K562 (cell line): ENCODE results near the gene HES3. TPM values are rescaled to one million over a fixed set of nuclear protein-coding genes. Genes with fewer than 3 reads are reported as not detected.

Experiments used
- ATAC-seq: fragments of 200-7000 bp; cut with Tn5 transposase; 3 replicates; pipeline ENCODE4 v1.9.1; 2020; ENCODE audit warnings: moderate library complexity
- BruUV-seq: library from RNA; stranded (reverse); fragments of 400-500 nt; replicated peaks from 2 replicates; lab custom pipeline; 2021; lab: Mats Ljungman, UMichigan
- CTCF ChIA-PET: fragments of 300-600 bp; formaldehyde crosslinking; extraction: SDS; loops from one replicate; lab custom pipeline; 2021; ENCODE audit warnings: low intra/inter-chr PET ratio; lab: Yijun Ruan, JAX
- POLR2A ChIA-PET: fragments of 300-600, 350-650 bp; sonication (Branson Sonifier 250); formaldehyde crosslinking; extraction: SDS; loops from one replicate; lab custom pipeline; 2021; ENCODE audit warnings: antibody characterized with exemption, inconsistent platforms; lab: Yijun Ruan, JAX
- DNase-seq, 4 experiments: peaks; one replicate each; pipeline versions ENCODE4 v3.0.0 to v3.0.0-alpha.2; 2011 to 2018; ENCODE audit warnings: low spot score in 3 of 4, mixed read lengths in 3 of 4; ENCODE audit errors: extremely low read depth in 1 of 4
- FAIRE-seq: peaks from 2 replicates; lab custom pipeline; 2011; peaks lifted over from hg19 to GRCh38; lab: Jason Lieb, UNC
- H2AFZ ChIP-seq: 2 replicates; pipeline ENCODE4 v1.6.0; 2011; ENCODE audit warnings: low read depth, low read length, control low read depth, inconsistent platforms
- H3K27ac ChIP-seq: fragments of 200-600 bp; 3 replicates; pipeline ENCODE4 v1.8.0; 2011; ENCODE audit warnings: low read depth, mild to moderate bottlenecking, control low read depth, inconsistent platforms, low read length, moderate library complexity, mixed read lengths; ENCODE audit errors: extremely low read depth
- H3K27me3 ChIP-seq, 2 experiments: fragments of 300-600 bp in 1 of 2; 2 replicates in 1 of 2; 3 replicates in 1 of 2; pipeline versions ENCODE4 v1.6.0 to v1.8.0; 2011; ENCODE audit warnings: inconsistent platforms in 2 of 2, low read length in 2 of 2, mild to moderate bottlenecking in 1 of 2, mixed read lengths in 1 of 2, moderate library complexity in 1 of 2; ENCODE audit not compliant: control insufficient read depth in 2 of 2, insufficient read depth in 2 of 2
- H3K36me3 ChIP-seq: fragments of 300-600 bp; 3 replicates; pipeline ENCODE4 v1.8.0; 2011; ENCODE audit warnings: mild to moderate bottlenecking, low read length, inconsistent platforms; ENCODE audit not compliant: control insufficient read depth, insufficient read depth
- H3K4me1 ChIP-seq, 2 experiments: fragments of 200-600 bp in 1 of 2; replicated peaks in 1 of 2; 2 replicates in 1 of 2; 3 replicates in 1 of 2; pipeline versions ENCODE4 v1.5.1 to v1.8.0; 2011; ENCODE audit warnings: inconsistent platforms in 2 of 2, low read length in 2 of 2, mild to moderate bottlenecking in 1 of 2, mixed read lengths in 1 of 2, moderate library complexity in 1 of 2; ENCODE audit not compliant: control insufficient read depth in 2 of 2, insufficient read depth in 2 of 2
- H3K4me2 ChIP-seq: 2 replicates; pipeline ENCODE4 v1.6.1; 2011; ENCODE audit warnings: low read length, control low read depth, inconsistent platforms, mixed read lengths; ENCODE audit not compliant: insufficient read depth
- H3K4me3 ChIP-seq: fragments of 200-600 bp; sonication (generic), shearing (Covaris generic); 2 replicates; pipeline ENCODE4 v1.5.1; 2016; ENCODE audit warnings: control low read depth, inconsistent platforms
- H3K79me2 ChIP-seq: fragments of 200-600 bp; 3 replicates; pipeline ENCODE4 v1.8.0; 2011; ENCODE audit warnings: low read length, inconsistent platforms; ENCODE audit not compliant: control insufficient read depth, insufficient read depth
- H3K9ac ChIP-seq, 2 experiments: 2 replicates each; pipeline versions ENCODE4 v1.6.0 to v1.6.1; 2011; ENCODE audit warnings: low read depth in 2 of 2, low read length in 2 of 2, control low read depth in 1 of 2, inconsistent platforms in 1 of 2, mild to moderate bottlenecking in 1 of 2, mixed read lengths in 1 of 2; ENCODE audit not compliant: insufficient read depth in 1 of 2
- H3K9me1 ChIP-seq: one replicate; pipeline ENCODE4 v1.6.0; 2011; ENCODE audit warnings: inconsistent platforms, mild to moderate bottlenecking, low read length, moderate library complexity; ENCODE audit not compliant: control insufficient read depth, insufficient read depth
- H3K9me3 ChIP-seq: replicated peaks from 2 replicates; pipeline ENCODE4 v1.5.1; 2011; ENCODE audit warnings: low read depth, low read length, inconsistent platforms; ENCODE audit not compliant: control insufficient read depth, insufficient read depth
- H4K20me1 ChIP-seq: replicated peaks from 2 replicates; pipeline ENCODE4 v1.6.1; 2011; ENCODE audit warnings: low read length, inconsistent platforms, mixed read lengths; ENCODE audit not compliant: control insufficient read depth, insufficient read depth
- COPS2 ChIP-seq: fragments of 450-650 bp; conservative IDR thresholded peaks from 2 replicates; pipeline ENCODE4 v1.6.1; 2016; ENCODE audit warnings: mild to moderate bottlenecking, moderate library complexity
- EGR1 ChIP-seq: fragments of 450-650 bp; conservative IDR thresholded peaks from 2 replicates; pipeline ENCODE4 v1.6.1; 2017; ENCODE audit warnings: mild to moderate bottlenecking
- ELF1 ChIP-seq: fragments of 200-800 bp; sonication (Bioruptor generic); IDR thresholded peaks from 2 replicates; pipeline ENCODE4 v1.6.1; 2016; ENCODE audit warnings: missing genetic modification characterization, missing compliant biosample characterization
- FOXA3 ChIP-seq, 2 experiments: fragments of 450-650 bp in 1 of 2; sonication (generic) in 1 of 2; formaldehyde crosslinking; IDR thresholded peaks in 1 of 2; conservative IDR thresholded peaks in 1 of 2; 2 replicates each; pipeline versions ENCODE4 v1.4.0 to v1.8.0; 2020 to 2022; ENCODE audit warnings: mild to moderate bottlenecking in 2 of 2, missing genetic modification reagents in 1 of 2
- KAT2B ChIP-seq: IDR thresholded peaks from one replicate; pipeline ENCODE4 v1.6.1; 2012; ENCODE audit warnings: low read depth, mild to moderate bottlenecking, control low read depth, inconsistent platforms, low read length, moderate library complexity
- MAFK ChIP-seq: IDR thresholded peaks from 2 replicates; pipeline ENCODE4 v1.6.1; 2011; ENCODE audit warnings: low read length, improper control_type of control experiment
- MYNN ChIP-seq, 2 experiments: sonication (generic); formaldehyde crosslinking in 1 of 2; IDR thresholded peaks; 2 replicates each; pipeline versions ENCODE4 v1.5.0 to v1.6.1; 2016 to 2020; ENCODE audit warnings: antibody characterized with exemption in 1 of 2, missing genetic modification reagents in 1 of 2
- NFIX ChIP-seq: fragments of 250-450 bp; sonication (Bioruptor Pico); IDR thresholded peaks from 2 replicates; pipeline ENCODE4 v1.4.0; 2020; ENCODE audit warnings: low read depth, mild to moderate bottlenecking, moderate library complexity
- SPI1 ChIP-seq: IDR thresholded peaks from 2 replicates; pipeline ENCODE4 v1.6.1; 2011; ENCODE audit warnings: low read depth, low read length, control low read depth, borderline replicate concordance
- TRIM28 ChIP-seq: fragments of 450-650 bp; IDR thresholded peaks from 2 replicates; pipeline ENCODE4 v1.6.1; 2017
- ZFP30 ChIP-seq: fragments of 250-450 bp; sonication (Bioruptor Pico); IDR thresholded peaks from 2 replicates; pipeline ENCODE4 v1.8.0; 2022; ENCODE audit warnings: moderate library complexity, mild to moderate bottlenecking, inconsistent platforms, borderline replicate concordance
- ZNF324 ChIP-seq: fragments of 250-450 bp; sonication (Bioruptor Pico); IDR thresholded peaks from 2 replicates; pipeline ENCODE4 v1.4.0; 2020; ENCODE audit warnings: mild to moderate bottlenecking
- ZNF354B ChIP-seq: fragments of 250-450 bp; sonication (Bioruptor Pico); IDR thresholded peaks from 2 replicates; pipeline ENCODE4 v1.4.0; 2020
- ZNF785 ChIP-seq: fragments of 250-450 bp; sonication (Bioruptor Pico); IDR thresholded peaks from 2 replicates; pipeline ENCODE4 v1.4.0; 2020; ENCODE audit warnings: mild to moderate bottlenecking
- WGBS: fragments of 100-300 bp; shearing (Covaris generic); methylation state at CpG from one replicate; pipeline ENCODE4 v1.1.6; 2016; ENCODE audit warnings: low coverage, mixed read lengths; ENCODE audit not compliant: insufficient coverage; ENCODE audit errors: missing lambda C conversion rate; 5-methylcytosine and 5-hydroxymethylcytosine counted together
- in situ Hi-C: fragments of 300-500 bp; cut with MboI; formaldehyde crosslinking; loops from 4 replicates; pipeline ENCODE4 v1.15.0; 2018; ENCODE audit warnings: inconsistent platforms, mixed read lengths
- intact Hi-C: fragments of 100-400 bp; cut with micrococcal nuclease; formaldehyde crosslinking; loops from 2 replicates; pipeline ENCODE4 v1.14.2; 2022
- polyA plus RNA-seq, 8 experiments: library from polyadenylated mRNA; depleted of rRNA in 4 of 8; stranded (reverse) in 5 of 8; unstranded in 3 of 8; fragments of >200 nt; fragmentation: Nextera tagmentation in 2 of 8; fragmentation: Illumina TruSeq in 1 of 8; extraction: Ambion mirVana in 2 of 8; extraction: Trizol in 1 of 8; gene quantifications; 2 replicates each; pipeline versions ENCODE4 v1.2.1 to v1.2.3, GENCODE V29; 2011 to 2014; ENCODE audit warnings: inconsistent platforms in 1 of 8, missing spikeins in 1 of 8
- total RNA-seq, 7 experiments: library from RNA; depleted of rRNA in 6 of 7; stranded (reverse); fragments of >200 nt in 6 of 7; fragmentation: Illumina TruSeq in 2 of 7; extraction: Trizol in 2 of 7; gene quantifications; 2 replicates each; pipeline versions ENCODE4 v1.2.1 to v1.2.3, GENCODE V29; 2011 to 2021; ENCODE audit warnings: low replicate concordance in 1 of 7
- TF ChIP-seq, protein P1 (sequence below): IDR thresholded peaks from 2 replicates; pipeline ENCODE4 v1.6.1; 2011; ENCODE audit warnings: borderline replicate concordance, low read depth, mild to moderate bottlenecking, moderate library complexity, low read length; ENCODE audit not compliant: insufficient read depth, poor library complexity, severe bottlenecking
- TF ChIP-seq, protein P2 (sequence below), 2 experiments: fragments of 450-650 bp; conservative IDR thresholded peaks; 2 replicates each; pipeline ENCODE4 v1.6.1; 2017; ENCODE audit warnings: mild to moderate bottlenecking in 2 of 2, moderate library complexity in 2 of 2
- TF ChIP-seq, protein P3 (sequence below): sonication (generic); formaldehyde crosslinking; IDR thresholded peaks from 2 replicates; pipeline ENCODE4 v1.9.0; 2022; ENCODE audit warnings: mild to moderate bottlenecking, missing genetic modification reagents
- TF ChIP-seq, protein P4 (sequence below): sonication (generic); formaldehyde crosslinking; IDR thresholded peaks from 2 replicates; pipeline ENCODE4 v1.8.1; 2023; ENCODE audit warnings: mild to moderate bottlenecking, missing genetic modification reagents, moderate library complexity

Gene HES3
- total and polyA plus RNA-seq, 9 of the 15 experiments (the other 6 are each of a cell fraction or from before 2014, with no cell fraction given) = not detected

DNA sequence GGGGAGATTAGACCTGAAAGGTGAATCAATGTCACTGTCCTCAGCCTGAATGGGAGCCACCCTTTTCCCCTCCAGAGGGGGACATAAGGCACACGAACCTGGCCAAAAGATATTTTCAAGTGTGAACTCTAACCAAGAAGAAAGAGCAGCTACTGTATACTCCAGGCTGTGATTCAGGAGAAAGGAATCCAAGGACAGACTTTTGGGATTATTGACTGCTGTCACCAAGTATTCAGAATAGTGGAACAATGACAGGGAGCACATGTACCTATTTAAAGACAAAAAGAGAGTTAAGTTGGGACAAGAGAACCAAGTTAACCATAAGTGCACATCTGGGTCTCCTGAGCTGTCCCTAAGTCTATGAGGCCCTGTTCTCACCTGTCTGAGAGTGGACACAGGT lies 10.6 kb upstream of the HES3 start:
- BruUV-seq = no TSS peak
- 31% methylated on average over 1 of the region's 1 CpG for WGBS
- Histone ChIP-seq H3K79me2 (peaks cover 31% of the 10 kb centered on the region), H4K20me1 (no peaks in the 10 kb centered on the region), H3K4me3 (no peak overlapping the region), H3K4me2 (no peak overlapping the region), H2AFZ (no peak overlapping the region), H3K9me3 (no peaks in the 10 kb centered on the region), H3K36me3 (peaks cover 57% of the 10 kb centered on the region), H3K4me1 (peaks cover 10 to 28% of the 10 kb centered on the region in 2 experiments; a peak in 4 of 5 replicates), H3K9ac (no peak overlapping the region), H3K27ac (no peak overlapping the region), H3K27me3 (no peaks in the 10 kb centered on the region), H3K9me1 (no peaks in the 10 kb centered on the region)
- ChIA-PET POLR2A (interaction anchor here (0.6 to 1.6 kb wide), 7 partner anchors 8 to 270 kb away, joined by 3 to 5 read pairs (median 3); no protein-coding TSS in a partner anchor), CTCF (no interaction called here)
- DNase-seq (no peak), FAIRE-seq (no peak), ATAC-seq (no peak)
- intact Hi-C loops (no loop called here), in situ Hi-C loops (no loop called here)
- TF ChIP-seq ZNF324 (CRISPR knock-in tag) (no peak), FOXA3 (CRISPR knock-in tag; conservative IDR thresholded peaks at IDR 0.05 in 1 of 2, IDR thresholded peaks at IDR 0.05 in 1 of 2) (no peak), KAT2B (no peak), ZNF354B (CRISPR knock-in tag) (no peak), ZNF785 (CRISPR knock-in tag) (no peak), SPI1 (no peak), MYNN (IDR thresholded peaks at IDR 0.05) (no peak), MYNN (CRISPR knock-in tag; IDR thresholded peaks at IDR 0.05) (no peak), COPS2 (no peak), MAFK (no peak), ELF1 (no peak), TRIM28 (no peak), EGR1 (no peak), ZFP30 (CRISPR knock-in tag) (no peak), NFIX (CRISPR knock-in tag) (no peak)
- TF ChIP-seq, protein P1, sequence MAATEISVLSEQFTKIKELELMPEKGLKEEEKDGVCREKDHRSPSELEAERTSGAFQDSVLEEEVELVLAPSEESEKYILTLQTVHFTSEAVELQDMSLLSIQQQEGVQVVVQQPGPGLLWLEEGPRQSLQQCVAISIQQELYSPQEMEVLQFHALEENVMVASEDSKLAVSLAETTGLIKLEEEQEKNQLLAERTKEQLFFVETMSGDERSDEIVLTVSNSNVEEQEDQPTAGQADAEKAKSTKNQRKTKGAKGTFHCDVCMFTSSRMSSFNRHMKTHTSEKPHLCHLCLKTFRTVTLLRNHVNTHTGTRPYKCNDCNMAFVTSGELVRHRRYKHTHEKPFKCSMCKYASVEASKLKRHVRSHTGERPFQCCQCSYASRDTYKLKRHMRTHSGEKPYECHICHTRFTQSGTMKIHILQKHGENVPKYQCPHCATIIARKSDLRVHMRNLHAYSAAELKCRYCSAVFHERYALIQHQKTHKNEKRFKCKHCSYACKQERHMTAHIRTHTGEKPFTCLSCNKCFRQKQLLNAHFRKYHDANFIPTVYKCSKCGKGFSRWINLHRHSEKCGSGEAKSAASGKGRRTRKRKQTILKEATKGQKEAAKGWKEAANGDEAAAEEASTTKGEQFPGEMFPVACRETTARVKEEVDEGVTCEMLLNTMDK = no peak
- TF ChIP-seq, protein P2, sequence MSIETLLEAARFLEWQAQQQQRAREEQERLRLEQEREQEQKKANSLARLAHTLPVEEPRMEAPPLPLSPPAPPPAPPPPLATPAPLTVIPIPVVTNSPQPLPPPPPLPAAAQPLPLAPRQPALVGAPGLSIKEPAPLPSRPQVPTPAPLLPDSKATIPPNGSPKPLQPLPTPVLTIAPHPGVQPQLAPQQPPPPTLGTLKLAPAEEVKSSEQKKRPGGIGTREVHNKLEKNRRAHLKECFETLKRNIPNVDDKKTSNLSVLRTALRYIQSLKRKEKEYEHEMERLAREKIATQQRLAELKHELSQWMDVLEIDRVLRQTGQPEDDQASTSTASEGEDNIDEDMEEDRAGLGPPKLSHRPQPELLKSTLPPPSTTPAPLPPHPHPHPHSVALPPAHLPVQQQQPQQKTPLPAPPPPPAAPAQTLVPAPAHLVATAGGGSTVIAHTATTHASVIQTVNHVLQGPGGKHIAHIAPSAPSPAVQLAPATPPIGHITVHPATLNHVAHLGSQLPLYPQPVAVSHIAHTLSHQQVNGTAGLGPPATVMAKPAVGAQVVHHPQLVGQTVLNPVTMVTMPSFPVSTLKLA (conservative IDR thresholded peaks at IDR 0.05) = no peak
- TF ChIP-seq, protein P3, sequence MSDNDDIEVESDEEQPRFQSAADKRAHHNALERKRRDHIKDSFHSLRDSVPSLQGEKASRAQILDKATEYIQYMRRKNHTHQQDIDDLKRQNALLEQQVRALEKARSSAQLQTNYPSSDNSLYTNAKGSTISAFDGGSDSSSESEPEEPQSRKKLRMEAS (CRISPR knock-in tag) = no peak
- TF ChIP-seq, protein P4, sequence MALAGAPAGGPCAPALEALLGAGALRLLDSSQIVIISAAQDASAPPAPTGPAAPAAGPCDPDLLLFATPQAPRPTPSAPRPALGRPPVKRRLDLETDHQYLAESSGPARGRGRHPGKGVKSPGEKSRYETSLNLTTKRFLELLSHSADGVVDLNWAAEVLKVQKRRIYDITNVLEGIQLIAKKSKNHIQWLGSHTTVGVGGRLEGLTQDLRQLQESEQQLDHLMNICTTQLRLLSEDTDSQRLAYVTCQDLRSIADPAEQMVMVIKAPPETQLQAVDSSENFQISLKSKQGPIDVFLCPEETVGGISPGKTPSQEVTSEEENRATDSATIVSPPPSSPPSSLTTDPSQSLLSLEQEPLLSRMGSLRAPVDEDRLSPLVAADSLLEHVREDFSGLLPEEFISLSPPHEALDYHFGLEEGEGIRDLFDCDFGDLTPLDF (CRISPR knock-in tag) = no peak
